A549 (cell line): ENCODE results near the gene GPR35.

ENCODE experiments used
- CBX2 ChIP-seq: fragments of 200-600 bp; sonication (generic); IDR thresholded peaks from 2 replicates; pipeline ENCODE4 v1.6.1; 2016; ENCODE audit warnings: low read depth, mild to moderate bottlenecking, borderline replicate concordance
- CEBPB ChIP-seq, 2 experiments: fragments of >200 bp in 1 of 2; sonication (Bioruptor Twin) in 1 of 2; formaldehyde crosslinking in 1 of 2; IDR thresholded peaks; 2 replicates each; pipeline ENCODE4 v1.6.1; 2012 to 2016
- EHMT2 ChIP-seq: fragments of 200-600 bp; sonication (generic); IDR thresholded peaks from 2 replicates; pipeline ENCODE4 v1.6.1; 2016; ENCODE audit warnings: antibody characterized with exemption, low read depth, mild to moderate bottlenecking, moderate library complexity
- EP300 ChIP-seq, 2 experiments: fragments of >200 bp; sonication (Bioruptor Twin); formaldehyde crosslinking; IDR thresholded peaks; 2 replicates in 1 of 2; 3 replicates in 1 of 2; pipeline ENCODE4 v1.6.1; 2016 to 2017
- JUN ChIP-seq, 2 experiments: fragments of >200 bp; sonication (Bioruptor Twin); formaldehyde crosslinking; IDR thresholded peaks; 2 replicates in 1 of 2; 3 replicates in 1 of 2; pipeline ENCODE4 v1.6.1; 2016 to 2017
- MAZ ChIP-seq: fragments of 150-350 bp; IDR thresholded peaks from 2 replicates; pipeline ENCODE4 v1.6.1; 2014; ENCODE audit warnings: antibody characterized with exemption, low read depth, low read length, borderline replicate concordance
- POLR2A ChIP-seq: IDR thresholded peaks from 2 replicates; pipeline ENCODE4 v1.6.1; 2012; ENCODE audit warnings: mild to moderate bottlenecking, low read length
- RARB ChIP-seq: fragments of 250-450 bp; sonication (Bioruptor Pico); IDR thresholded peaks from 2 replicates; pipeline ENCODE4 v1.8.0; 2021; ENCODE audit warnings: mild to moderate bottlenecking, moderate library complexity
- RCOR1 ChIP-seq: fragments of 150-350 bp; IDR thresholded peaks from 2 replicates; pipeline ENCODE4 v1.6.1; 2014; ENCODE audit warnings: antibody characterized with exemption, low read length, low read depth
- RNF2 ChIP-seq: fragments of 200-600 bp; sonication (generic); IDR thresholded peaks from 2 replicates; pipeline ENCODE4 v1.6.1; 2016; ENCODE audit warnings: low read depth, mild to moderate bottlenecking, antibody characterized with exemption, moderate library complexity, borderline replicate concordance
- SMC3 ChIP-seq: fragments of >200 bp; sonication (Bioruptor Twin); formaldehyde crosslinking; IDR thresholded peaks from 3 replicates; pipeline ENCODE4 v1.6.1; 2018; ENCODE audit warnings: inconsistent platforms
- TFCP2L1 ChIP-seq: fragments of 250-450 bp; sonication (Bioruptor Pico); IDR thresholded peaks from 2 replicates; pipeline ENCODE4 v1.5.0; 2021; ENCODE audit warnings: mild to moderate bottlenecking
- TF ChIP-seq, protein P1 (sequence below): fragments of >200 bp; sonication (Bioruptor Twin); formaldehyde crosslinking; IDR thresholded peaks from 3 replicates; pipeline ENCODE4 v1.5.1; 2016
- TF ChIP-seq, protein P2 (sequence below): fragments of 150-350 bp; IDR thresholded peaks from 2 replicates; pipeline ENCODE4 v1.6.1; 2014; ENCODE audit warnings: low read depth, mild to moderate bottlenecking, low read length

DNA sequence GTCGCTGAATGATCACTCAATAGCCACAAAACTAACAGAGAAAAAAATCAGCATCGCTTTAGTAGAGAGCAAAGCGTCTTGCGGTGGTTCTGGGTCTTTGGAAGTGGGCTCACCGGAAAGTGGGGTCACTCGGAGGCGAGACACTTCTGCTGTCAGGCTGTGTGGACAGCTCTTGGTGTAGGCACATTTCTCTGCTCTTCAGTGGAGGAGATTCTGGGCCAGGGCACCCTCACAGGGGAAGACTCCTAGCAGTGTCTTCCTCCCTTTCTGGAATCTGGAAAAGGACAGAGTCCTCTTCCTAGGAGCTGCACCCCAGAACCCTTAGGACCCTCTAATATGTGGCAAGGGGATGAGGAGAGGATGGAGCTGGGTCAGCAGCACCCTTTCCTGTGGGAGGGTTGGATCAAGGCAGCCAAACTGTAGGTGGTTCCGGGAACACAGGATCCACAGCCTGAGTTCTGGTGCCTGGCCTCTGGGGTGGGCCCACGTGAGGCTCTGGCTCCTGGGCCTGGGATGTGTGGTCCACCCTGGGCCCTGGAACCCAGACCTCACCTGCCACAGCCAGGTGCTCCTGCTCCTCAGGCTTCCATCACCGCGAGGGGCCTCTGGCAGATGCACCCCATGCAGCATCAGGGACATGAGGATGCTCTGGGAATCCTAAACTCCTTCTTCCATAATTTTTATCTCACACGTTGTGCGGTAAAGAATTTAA is 25.1 kb downstream of the GPR35 start:
- no peak for TF ChIP-seq RNF2
- TF ChIP-seq, protein P1, sequence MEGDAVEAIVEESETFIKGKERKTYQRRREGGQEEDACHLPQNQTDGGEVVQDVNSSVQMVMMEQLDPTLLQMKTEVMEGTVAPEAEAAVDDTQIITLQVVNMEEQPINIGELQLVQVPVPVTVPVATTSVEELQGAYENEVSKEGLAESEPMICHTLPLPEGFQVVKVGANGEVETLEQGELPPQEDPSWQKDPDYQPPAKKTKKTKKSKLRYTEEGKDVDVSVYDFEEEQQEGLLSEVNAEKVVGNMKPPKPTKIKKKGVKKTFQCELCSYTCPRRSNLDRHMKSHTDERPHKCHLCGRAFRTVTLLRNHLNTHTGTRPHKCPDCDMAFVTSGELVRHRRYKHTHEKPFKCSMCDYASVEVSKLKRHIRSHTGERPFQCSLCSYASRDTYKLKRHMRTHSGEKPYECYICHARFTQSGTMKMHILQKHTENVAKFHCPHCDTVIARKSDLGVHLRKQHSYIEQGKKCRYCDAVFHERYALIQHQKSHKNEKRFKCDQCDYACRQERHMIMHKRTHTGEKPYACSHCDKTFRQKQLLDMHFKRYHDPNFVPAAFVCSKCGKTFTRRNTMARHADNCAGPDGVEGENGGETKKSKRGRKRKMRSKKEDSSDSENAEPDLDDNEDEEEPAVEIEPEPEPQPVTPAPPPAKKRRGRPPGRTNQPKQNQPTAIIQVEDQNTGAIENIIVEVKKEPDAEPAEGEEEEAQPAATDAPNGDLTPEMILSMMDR: no peak
- TF ChIP-seq, protein P2, sequence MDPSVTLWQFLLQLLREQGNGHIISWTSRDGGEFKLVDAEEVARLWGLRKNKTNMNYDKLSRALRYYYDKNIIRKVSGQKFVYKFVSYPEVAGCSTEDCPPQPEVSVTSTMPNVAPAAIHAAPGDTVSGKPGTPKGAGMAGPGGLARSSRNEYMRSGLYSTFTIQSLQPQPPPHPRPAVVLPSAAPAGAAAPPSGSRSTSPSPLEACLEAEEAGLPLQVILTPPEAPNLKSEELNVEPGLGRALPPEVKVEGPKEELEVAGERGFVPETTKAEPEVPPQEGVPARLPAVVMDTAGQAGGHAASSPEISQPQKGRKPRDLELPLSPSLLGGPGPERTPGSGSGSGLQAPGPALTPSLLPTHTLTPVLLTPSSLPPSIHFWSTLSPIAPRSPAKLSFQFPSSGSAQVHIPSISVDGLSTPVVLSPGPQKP: no peak
- no peak for TF ChIP-seq POLR2A
- no peak for TF ChIP-seq EP300 (IDR thresholded peaks at IDR 0.05)
- TF ChIP-seq RCOR1: no peak
- TF ChIP-seq CBX2: no peak
- no peak for TF ChIP-seq RARB (CRISPR knock-in tag)
- no peak for TF ChIP-seq MAZ
- TF ChIP-seq CEBPB (IDR thresholded peaks at IDR 0.05): no peak
- no peak for TF ChIP-seq TFCP2L1 (CRISPR knock-in tag)
- TF ChIP-seq JUN (IDR thresholded peaks at IDR 0.05): no peak
- no peak for TF ChIP-seq SMC3
- TF ChIP-seq EHMT2: no peak
